ENCODE data around the gene LTB4R.

Gene LTB4R

DNA sequence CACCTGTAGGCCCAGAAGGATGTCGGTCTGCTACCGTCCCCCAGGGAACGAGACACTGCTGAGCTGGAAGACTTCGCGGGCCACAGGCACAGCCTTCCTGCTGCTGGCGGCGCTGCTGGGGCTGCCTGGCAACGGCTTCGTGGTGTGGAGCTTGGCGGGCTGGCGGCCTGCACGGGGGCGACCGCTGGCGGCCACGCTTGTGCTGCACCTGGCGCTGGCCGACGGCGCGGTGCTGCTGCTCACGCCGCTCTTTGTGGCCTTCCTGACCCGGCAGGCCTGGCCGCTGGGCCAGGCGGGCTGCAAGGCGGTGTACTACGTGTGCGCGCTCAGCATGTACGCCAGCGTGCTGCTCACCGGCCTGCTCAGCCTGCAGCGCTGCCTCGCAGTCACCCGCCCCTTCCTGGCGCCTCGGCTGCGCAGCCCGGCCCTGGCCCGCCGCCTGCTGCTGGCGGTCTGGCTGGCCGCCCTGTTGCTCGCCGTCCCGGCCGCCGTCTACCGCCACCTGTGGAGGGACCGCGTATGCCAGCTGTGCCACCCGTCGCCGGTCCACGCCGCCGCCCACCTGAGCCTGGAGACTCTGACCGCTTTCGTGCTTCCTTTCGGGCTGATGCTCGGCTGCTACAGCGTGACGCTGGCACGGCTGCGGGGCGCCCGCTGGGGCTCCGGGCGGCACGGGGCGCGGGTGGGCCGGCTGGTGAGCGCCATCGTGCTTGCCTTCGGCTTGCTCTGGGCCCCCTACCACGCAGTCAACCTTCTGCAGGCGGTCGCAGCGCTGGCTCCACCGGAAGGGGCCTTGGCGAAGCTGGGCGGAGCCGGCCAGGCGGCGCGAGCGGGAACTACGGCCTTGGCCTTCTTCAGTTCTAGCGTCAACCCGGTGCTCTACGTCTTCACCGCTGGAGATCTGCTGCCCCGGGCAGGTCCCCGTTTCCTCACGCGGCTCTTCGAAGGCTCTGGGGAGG lies at the start of gene LTB4R:
Gene LTB4R (plus strand): TSS at position 857 of the 959 bp plus-strand sequence. CDS start 4,150 bp downstream, outside the sequence.
- DNase-seq (ENCODE audit: low read depth), result peak; percentile 51

- no peak for DNase-seq (ENCODE audit: low read depth)
These were observed 49.4 kb upstream of the LTB4R start for GRCh38 chr14:24261969-24262327.

DNA sequence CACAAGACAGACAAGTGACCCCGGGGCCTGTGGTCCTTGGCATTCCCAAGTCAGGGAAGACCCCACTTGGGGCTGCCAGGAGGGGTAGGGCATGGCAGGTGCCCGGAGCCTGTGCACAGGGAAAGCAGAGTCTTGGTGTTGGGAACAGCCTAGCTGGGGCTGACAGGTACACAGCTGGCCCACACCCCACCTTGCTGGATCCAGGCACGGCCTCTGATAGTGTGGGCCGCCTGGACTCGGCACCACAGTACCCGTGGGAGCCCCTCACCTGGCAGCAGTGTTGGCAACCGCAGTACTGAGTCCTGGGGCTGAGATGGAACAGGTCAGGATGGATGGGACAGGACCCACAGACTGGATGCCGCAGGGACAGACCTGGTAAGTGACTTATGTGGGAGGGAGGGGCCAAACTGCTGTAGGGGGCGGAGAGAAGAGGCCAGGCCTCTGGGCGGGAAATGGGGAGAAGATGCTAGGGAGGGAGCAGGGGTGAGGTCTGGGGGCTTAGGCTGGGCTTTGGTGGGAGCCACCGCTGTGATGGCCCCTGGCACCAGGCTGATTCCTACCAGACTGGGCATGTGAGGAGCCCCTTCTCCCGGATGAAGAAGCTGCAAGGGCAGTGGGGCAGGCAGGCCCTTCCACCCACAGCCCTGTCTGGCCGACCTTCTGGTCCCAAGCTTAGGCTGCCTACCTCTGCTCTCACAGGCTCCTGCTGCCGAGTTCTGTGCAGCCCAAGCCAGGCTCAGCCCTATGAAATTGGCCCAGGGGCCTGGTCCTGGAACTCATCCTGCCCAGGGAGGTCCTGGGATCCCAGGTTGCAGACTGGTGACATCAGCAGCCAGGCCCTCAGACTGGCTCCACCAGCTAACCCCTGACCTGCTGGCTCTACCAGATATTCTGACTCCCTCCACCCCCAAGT lies 48.2 kb upstream of the LTB4R start, which contains the start of gene TGM1:
Gene TGM1 (minus strand): TSS at position 357 of the 913 bp plus-strand sequence. CDS start 825 bp downstream, outside the sequence.
- DNase-seq (ENCODE audit: low read depth), result no peak

- DNase-seq (ENCODE audit: low read depth), result no peak
These were observed 47.5 kb upstream of the LTB4R start for GRCh38 chr14:24263848-24264247.

DNA sequence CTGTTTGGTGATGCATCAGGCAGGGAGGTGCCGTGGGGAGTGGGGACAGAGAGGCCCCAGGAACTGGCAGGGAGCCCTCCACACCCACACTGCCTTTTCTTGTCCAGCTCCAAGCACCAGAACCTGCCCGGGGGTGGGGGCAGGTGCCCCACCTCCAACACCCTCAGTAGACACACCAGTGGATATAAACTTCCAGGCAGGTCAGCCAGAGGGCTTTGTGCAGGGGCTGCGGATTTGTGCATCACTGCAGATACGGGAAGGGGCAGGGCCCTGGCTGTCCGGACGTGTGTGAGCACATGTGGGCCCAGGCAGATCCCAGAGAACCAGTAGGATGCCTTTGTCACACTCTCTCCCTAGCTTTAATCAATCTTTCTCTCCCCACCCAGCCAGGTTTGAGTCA lies 47.0 kb upstream of the LTB4R start:
- DNase-seq (ENCODE audit: low read depth), result no peak

DNA sequence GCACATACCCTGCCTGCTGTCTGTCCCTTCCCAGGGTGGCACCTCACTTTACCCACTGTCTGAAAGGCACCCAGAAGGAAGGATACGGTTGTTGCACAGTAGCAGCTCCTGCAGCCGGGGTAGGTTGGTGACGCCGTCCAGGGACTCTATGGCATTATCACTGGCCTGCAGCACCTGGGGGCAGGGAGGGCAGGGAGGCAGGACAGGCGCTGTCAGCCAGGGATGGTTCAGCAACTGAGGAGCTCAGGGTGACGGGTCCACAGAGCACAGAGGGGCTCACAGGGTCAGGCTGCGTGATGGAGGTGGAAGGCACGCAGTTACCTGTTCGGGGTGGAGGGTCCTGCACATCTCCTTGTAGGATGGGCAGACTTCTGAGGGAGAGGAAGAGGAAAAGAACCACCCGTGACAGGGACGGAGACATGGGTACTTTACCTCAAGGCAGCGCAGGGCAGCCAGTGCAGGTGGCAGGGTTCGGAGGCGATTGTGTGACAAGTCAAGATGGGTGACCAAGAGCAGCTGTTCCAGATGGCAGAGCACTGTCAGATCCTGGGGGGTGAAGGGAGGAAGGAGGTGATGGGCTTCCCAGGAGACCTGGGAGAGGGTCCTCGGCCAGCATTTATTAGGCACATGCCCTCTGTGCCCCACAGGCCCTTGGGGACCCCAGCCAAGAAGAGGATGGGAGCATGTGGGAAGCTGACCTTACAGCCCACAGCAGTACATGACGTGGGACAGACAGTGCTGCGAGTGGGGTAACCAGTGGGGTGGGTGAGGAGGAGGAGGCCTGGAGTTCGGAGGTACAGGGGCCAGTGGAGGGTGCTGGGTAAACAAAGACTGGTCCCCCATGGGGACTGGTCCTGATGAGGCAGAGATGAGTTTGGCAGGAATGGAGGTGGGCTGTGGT lies 44.7 kb upstream of the LTB4R start:
- DNase-seq (ENCODE audit: low read depth), result no peak

- no peak for DNase-seq (ENCODE audit: low read depth)
These were observed 43.8 kb upstream of the LTB4R start for GRCh38 chr14:24267516-24267915.

GRCh38 chr14:24268225-24268624 lies 43.1 kb upstream of the LTB4R start:
- no peak for DNase-seq (ENCODE audit: low read depth)

DNA sequence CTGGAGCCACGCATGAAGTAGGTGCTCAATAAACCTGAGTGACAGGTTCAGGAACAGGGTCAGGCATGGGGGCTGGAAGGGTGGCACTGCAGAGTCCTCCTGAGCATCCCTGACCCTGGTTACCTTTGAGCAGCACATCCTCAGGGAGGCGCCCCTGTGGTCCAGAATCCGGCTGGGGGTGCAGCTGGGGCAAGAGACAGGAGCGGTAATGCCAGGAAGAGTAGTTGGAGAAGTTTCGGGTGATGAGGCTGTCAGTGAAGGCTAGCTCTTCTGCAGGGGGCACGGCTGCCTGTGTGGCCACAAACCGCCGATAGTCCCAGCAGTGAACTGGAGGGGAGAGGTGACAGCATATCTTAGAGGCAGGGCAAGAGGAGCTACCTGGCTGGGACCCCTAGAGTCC lies 41.9 kb upstream of the LTB4R start:
- DNase-seq (ENCODE audit: low read depth), result no peak

- DNase-seq (ENCODE audit: low read depth), result no peak
These were observed 41.3 kb upstream of the LTB4R start for GRCh38 chr14:24269910-24270536.

DNA sequence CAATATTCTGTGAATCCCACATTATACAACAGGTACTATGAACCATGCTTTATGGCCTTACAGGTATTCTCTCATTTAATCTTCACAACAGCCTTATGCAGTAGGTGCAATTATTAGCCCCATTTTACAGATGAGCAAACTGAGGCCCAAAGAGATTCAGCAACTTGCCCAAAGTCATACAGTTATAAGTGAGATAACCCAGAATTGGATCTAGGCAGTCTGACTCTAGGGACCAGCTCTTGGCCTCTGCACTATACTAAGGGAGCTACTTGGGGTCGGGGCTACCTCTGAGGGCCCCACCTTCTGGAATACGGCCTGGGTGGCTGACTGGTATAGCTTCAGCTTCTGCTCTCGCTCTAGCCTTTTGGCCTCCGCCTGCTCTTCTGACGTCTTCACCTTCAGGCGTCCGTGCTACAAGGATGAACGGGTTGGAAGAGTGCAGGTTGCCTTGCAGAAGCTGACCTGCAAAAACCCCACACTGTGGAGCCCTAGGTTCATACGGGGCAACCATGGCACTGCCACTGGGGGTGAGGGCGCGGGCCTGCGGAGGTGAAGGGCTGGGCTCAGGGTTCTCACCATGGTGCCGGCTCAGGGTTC lies 40.7 kb upstream of the LTB4R start:
- DNase-seq (ENCODE audit: low read depth), result no peak

DNA sequence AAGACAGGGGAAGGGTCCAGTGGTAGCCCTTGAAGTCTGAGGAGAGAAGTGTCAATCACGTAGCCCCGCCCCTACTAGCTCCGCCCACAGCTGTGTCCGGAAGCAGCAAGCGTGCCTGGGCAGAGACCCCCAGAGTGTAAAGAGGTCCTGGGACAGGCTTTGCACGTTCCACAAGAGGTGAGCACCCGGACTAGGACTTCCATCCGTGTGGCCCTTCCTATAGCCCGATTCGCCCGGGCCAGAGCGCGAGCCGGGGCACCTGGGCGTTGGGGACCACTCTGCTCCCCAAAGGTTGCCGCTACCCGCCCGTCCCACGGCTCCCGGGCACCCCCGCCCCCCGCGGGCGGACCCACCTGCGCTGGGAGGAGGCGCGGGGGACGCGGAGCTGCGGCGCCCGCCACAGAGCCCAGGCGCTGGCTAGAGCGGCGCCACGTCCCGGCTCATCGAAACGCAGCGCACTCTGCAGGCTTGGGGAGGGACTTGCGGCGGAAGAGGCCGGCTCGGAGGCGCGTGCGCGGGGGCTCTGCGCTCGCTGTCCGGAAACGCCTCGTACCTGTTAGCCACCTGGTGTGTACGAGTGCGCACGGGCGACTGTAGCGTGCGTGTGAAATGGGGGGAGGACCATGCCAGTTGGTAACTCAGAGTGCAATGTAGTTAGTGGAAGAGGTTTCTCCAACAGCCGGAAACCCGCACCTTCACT lies 40.0 kb upstream of the LTB4R start, which contains the start of gene RABGGTA:
Gene RABGGTA (minus strand): TSS at position 464 of the 700 bp plus-strand sequence. CDS start 482 bp downstream, outside the sequence.
- DNase-seq (ENCODE audit: low read depth), result peak; percentile 85

DNA sequence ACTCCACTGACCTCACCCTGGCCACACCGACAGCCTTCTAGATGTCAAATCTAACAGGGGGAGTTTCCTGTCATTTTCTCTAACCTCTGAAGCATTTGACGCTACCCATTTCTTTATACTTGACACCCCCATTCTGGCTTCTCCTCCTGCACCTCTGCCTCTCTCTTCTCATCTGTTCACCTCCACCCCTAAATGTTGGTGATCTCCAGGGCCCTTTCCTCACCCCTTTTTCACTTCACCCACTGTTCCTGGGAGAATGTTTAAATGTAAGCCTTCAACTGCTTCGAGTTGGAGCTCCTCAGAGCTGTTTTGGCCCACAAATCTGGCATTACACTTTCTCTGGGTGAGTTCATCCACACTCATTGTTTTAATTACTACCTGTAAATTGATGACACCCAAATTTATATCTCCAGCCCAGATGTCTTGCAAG lies 39.5 kb upstream of the LTB4R start:
- DNase-seq (ENCODE audit: low read depth), result no peak

DNA sequence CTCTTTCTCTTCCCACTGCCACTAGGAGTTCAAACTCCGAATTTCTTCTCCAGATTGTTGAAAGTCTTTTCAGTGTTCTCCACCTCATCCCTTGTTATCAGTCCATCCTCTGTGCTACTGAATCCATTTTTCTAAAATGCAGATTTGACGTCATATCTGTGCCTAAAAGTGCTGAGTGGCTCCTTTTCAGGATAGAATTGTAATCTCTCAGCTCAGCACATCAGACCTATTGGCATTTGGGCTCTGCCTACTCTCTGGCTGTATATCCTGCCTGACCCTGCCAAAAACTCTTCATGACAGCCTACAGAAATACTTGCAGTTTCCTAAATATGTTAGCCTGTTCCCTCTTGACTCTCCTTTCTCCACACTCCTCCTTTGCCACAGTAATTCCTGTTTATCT lies 38.8 kb upstream of the LTB4R start:
- DNase-seq (ENCODE audit: low read depth), result no peak

DNA sequence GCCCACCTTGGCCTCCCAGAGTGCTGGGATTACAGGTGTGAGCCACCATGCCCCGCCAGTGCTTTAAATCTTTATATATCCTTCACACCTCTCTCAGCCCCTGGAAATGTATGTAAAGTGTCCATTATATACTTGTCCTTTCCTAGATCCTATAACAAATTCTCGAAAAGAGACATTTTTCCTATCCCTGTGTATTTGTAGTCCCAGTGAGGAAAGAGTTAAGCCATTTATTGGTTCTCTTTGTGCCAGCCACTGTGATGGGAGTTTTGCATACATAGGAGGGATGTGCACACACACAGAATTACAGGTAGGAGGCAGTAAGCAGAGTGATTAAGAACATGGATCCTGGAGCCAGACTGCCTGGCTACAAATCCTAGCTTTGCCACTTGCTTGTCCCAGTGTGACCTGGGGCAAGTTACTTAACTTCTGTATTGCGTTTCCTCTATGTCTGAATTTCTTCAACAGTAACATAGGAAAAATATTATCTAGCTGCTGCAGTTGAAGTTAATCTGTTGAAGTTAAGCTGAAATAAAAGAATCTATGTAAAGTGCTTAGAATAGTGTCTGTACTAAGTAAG lies 37.8 kb upstream of the LTB4R start:
- DNase-seq (ENCODE audit: low read depth), result no peak

DNA sequence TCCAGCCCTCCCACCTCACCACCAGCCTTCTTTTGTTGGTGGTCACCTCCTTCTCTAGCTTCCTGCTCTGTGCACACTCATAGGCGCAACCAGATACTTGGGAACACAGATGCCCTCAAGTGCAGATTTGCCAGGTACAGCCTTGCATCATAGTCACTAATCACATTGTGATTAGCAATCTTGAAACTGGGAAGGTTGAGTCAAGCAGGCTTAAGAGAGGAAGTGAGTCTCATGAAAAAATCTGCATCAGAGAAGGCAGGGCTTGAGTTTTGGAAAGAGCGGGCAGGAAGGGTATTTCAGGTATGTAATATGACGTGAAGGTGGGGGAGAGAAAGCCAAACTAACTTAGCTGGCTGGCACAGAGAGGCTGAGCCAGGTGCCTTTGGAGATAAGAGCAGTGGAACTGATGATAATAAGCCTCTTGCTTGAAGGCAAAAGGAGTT lies 37.2 kb upstream of the LTB4R start:
- peak; percentile 27 for DNase-seq (ENCODE audit: low read depth)

DNA sequence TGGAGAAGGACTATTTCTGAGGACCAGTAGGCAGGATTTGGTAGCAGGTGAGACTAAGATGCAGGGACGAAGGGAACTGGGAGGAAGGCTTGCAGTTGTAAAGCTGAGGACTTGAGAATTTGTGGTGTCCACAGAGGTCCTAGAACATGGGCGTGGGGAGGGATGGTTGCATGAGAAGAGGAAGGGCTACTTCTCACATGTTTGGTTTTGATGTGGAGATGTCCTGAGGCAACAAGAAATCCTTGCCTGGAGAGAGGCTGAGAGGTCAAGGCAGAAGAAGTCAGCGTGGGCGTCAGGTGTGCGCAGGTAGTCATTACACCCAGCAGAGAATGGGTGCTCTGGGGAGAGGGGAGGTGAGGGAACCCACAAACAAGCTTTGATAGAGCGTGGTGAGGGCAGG lies 34.2 kb upstream of the LTB4R start:
- DNase-seq (ENCODE audit: low read depth), result no peak

- no peak for DNase-seq (ENCODE audit: low read depth)
These were observed 33.5 kb upstream of the LTB4R start for GRCh38 chr14:24277606-24278321.

- no peak for DNase-seq (ENCODE audit: low read depth)
These were observed 32.9 kb upstream of the LTB4R start for GRCh38 chr14:24278424-24278823.

All from activated T-helper 9 cell treated with anti-CD3 and anti-CD28 coated beads, Interleukin-2, amount 50 U/mL, for 16 hours (primary cell).